NCI-H2196 (cell line): Measurements from ENCODE around the gene DHRSX.
"Not testable (repeated sequence)": the region's sequence is repeated elsewhere in the genome, so short reads cannot be mapped to it uniquely, and the experiment has no call there.

Experiments used
- DNase-seq: peaks from one replicate; lab custom pipeline; 2025; ENCODE audit not compliant: unreplicated experiment; lab: John Stamatoyannopoulos, UW

Gene DHRSX

GRCh38 chrX:2427147-2427546 is 73.6 kb downstream of the DHRSX start:
- no peak for DNase-seq

GRCh38 chrX:2426289-2426882 is 74.4 kb downstream of the DHRSX start:
- DNase-seq: no peak

- no peak for DNase-seq
These were observed 75.3 kb downstream of the DHRSX start for GRCh38 chrX:2425286-2426071.

- DNase-seq: no peak
These were observed 76.5 kb downstream of the DHRSX start for GRCh38 chrX:2424317-2424716.

- DNase-seq: no peak
These were observed 76.9 kb downstream of the DHRSX start for GRCh38 chrX:2423899-2424298.

GRCh38 chrX:2423282-2423681 is 77.5 kb downstream of the DHRSX start:
- no peak for DNase-seq

- not testable (repeated sequence) for DNase-seq
These were observed 81.4 kb downstream of the DHRSX start for GRCh38 chrX:2419418-2419817.

- DNase-seq: no peak
These were observed 82.8 kb downstream of the DHRSX start for GRCh38 chrX:2418000-2418399.

- no peak for DNase-seq
These were observed 83.7 kb downstream of the DHRSX start for GRCh38 chrX:2416851-2417604.

GRCh38 chrX:2414384-2414783 is 86.4 kb downstream of the DHRSX start:
- DNase-seq: no peak

GRCh38 chrX:2413969-2414368 is 86.8 kb downstream of the DHRSX start:
- DNase-seq: no peak

GRCh38 chrX:2412131-2412530 is 88.6 kb downstream of the DHRSX start:
- no peak for DNase-seq

GRCh38 chrX:2410279-2411020 is 90.3 kb downstream of the DHRSX start:
- DNase-seq: no peak

- no peak for DNase-seq
These were observed 91.0 kb downstream of the DHRSX start for GRCh38 chrX:2409796-2410195.

- DNase-seq: no peak
These were observed 91.9 kb downstream of the DHRSX start for GRCh38 chrX:2408856-2409255.

- DNase-seq: no peak
These were observed 93.8 kb downstream of the DHRSX start for GRCh38 chrX:2406891-2407518.

GRCh38 chrX:2404776-2405175 is 96.0 kb downstream of the DHRSX start:
- DNase-seq: no peak

GRCh38 chrX:2402361-2402690 is 98.5 kb downstream of the DHRSX start:
- no peak for DNase-seq

GRCh38 chrX:2401590-2402360 is 99.0 kb downstream of the DHRSX start:
- no peak for DNase-seq

GRCh38 chrX:2401201-2401589 is 99.6 kb downstream of the DHRSX start:
- DNase-seq: no peak
